ENCODE results near the gene BRME1. TPM values are rescaled to one million over a fixed set of nuclear protein-coding genes. Genes with fewer than 3 reads are reported as not detected.

Gene BRME1
- total and polyA plus RNA-seq, 2 of the 13 experiments (the other 11 are each of a cell fraction or from before 2014, with no cell fraction given), result 0.74 to 1.5 TPM

GRCh38 chr19:13846557-13847406 is 59.1 kb downstream of the BRME1 start (continued):
- TF ChIP-seq TAF1 (CRISPR knock-in tag; IDR thresholded peaks at IDR 0.05) (peak; percentile 28; the same call in 1 of the 2 replicates), NFYB (CRISPR knock-in tag; IDR thresholded peaks at IDR 0.05) (peak; percentile 21), SAFB2 (CRISPR knock-in tag; IDR thresholded peaks at IDR 0.05; ENCODE audit: borderline replicate concordance, low read depth) (peak; percentile 7; the same call in 1 of the 2 replicates), SIN3A (IDR thresholded peaks at IDR 0.05; ENCODE audit: borderline replicate concordance, low read depth, low read length) (peak; percentile 54; the same call in 1 of the 2 replicates), ZBTB46 (CRISPR knock-in tag; IDR thresholded peaks at IDR 0.05; ENCODE audit: borderline replicate concordance) (peak; percentile 64; the same call in 1 of the 2 replicates), ZNF644 (CRISPR knock-in tag; IDR thresholded peaks at IDR 0.05; ENCODE audit: low read depth) (no peak), TBX2 (CRISPR knock-in tag; IDR thresholded peaks at IDR 0.05; ENCODE audit: borderline replicate concordance) (peak; percentile 58), SNAPC4 (CRISPR knock-in tag; IDR thresholded peaks at IDR 0.05) (no peak), THAP8 (CRISPR knock-in tag; IDR thresholded peaks at IDR 0.05; ENCODE audit: borderline replicate concordance) (no peak), ZBTB21 (CRISPR knock-in tag; IDR thresholded peaks at IDR 0.05) (peak; percentile 81), KDM1A (CRISPR knock-in tag; IDR thresholded peaks at IDR 0.05) (no peak), JUN (CRISPR knock-in tag; IDR thresholded peaks at IDR 0.05) (peak; percentile 80), SALL1 (CRISPR knock-in tag; IDR thresholded peaks at IDR 0.05) (peak; percentile 29; the same call in 1 of the 2 replicates), CREB3 (CRISPR knock-in tag; IDR thresholded peaks at IDR 0.05) (no peak)
- TF ChIP-seq, protein P1, sequence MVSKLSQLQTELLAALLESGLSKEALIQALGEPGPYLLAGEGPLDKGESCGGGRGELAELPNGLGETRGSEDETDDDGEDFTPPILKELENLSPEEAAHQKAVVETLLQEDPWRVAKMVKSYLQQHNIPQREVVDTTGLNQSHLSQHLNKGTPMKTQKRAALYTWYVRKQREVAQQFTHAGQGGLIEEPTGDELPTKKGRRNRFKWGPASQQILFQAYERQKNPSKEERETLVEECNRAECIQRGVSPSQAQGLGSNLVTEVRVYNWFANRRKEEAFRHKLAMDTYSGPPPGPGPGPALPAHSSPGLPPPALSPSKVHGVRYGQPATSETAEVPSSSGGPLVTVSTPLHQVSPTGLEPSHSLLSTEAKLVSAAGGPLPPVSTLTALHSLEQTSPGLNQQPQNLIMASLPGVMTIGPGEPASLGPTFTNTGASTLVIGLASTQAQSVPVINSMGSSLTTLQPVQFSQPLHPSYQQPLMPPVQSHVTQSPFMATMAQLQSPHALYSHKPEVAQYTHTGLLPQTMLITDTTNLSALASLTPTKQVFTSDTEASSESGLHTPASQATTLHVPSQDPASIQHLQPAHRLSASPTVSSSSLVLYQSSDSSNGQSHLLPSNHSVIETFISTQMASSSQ (IDR thresholded peaks at IDR 0.05; ENCODE audit: low read depth), result 0 out of 2 replicates have a peak, but pooled peaks have one; percentile 24
- TF ChIP-seq, protein P1 (CRISPR knock-in tag; IDR thresholded peaks at IDR 0.05; ENCODE audit: borderline replicate concordance), result no peak; the same call in 1 of the 2 replicates
